NT2/D1 (cell line): ENCODE measurements around the gene NF1.
A peak's percentile ranks its signal among the peaks of the same experiment; 100 is the strongest.
"Not testable (repeated sequence)": the region's sequence is repeated elsewhere in the genome, so short reads cannot be mapped to it uniquely, and the experiment has no call there.

ENCODE experiments used
- DNase-seq: peaks from one replicate; pipeline ENCODE4 v3.0.0-alpha.2; 2011; ENCODE audit warnings: low read depth, low spot score
- H3K27me3 ChIP-seq: 2 replicates; pipeline ENCODE4 v1.6.0; 2011; ENCODE audit warnings: mild to moderate bottlenecking; ENCODE audit not compliant: insufficient read length, insufficient read depth
- H3K36me3 ChIP-seq: 2 replicates; pipeline ENCODE4 v1.6.1; 2011; ENCODE audit warnings: mild to moderate bottlenecking, low read length, mixed read lengths; ENCODE audit not compliant: insufficient read depth, insufficient read length
- H3K4me1 ChIP-seq: 2 replicates; pipeline ENCODE4 v1.5.1; 2011; ENCODE audit not compliant: insufficient read depth, insufficient read length
- H3K4me3 ChIP-seq: 2 replicates; pipeline ENCODE4 v1.5.1; 2011; ENCODE audit warnings: low read depth; ENCODE audit not compliant: insufficient read length
- H3K9ac ChIP-seq: 2 replicates; pipeline ENCODE4 v1.6.0; 2011; ENCODE audit warnings: low read depth; ENCODE audit not compliant: insufficient read length
- H3K9me3 ChIP-seq: 2 replicates; pipeline ENCODE4 v1.5.1; 2011; ENCODE audit warnings: mild to moderate bottlenecking, low read length; ENCODE audit not compliant: insufficient read depth
- SUZ12 ChIP-seq: IDR thresholded peaks from 2 replicates; pipeline ENCODE4 v1.6.1; 2011; ENCODE audit not compliant: insufficient read length, insufficient read depth; ENCODE audit errors: extremely low read depth
- YY1 ChIP-seq: IDR thresholded peaks from 2 replicates; pipeline ENCODE4 v1.6.1; 2011; ENCODE audit not compliant: insufficient read length, insufficient read depth
- ZNF274 ChIP-seq: IDR thresholded peaks from 2 replicates; pipeline ENCODE4 v1.6.1; 2011; ENCODE audit warnings: mild to moderate bottlenecking, low read depth, low read length

The NF1 gene, protein sequence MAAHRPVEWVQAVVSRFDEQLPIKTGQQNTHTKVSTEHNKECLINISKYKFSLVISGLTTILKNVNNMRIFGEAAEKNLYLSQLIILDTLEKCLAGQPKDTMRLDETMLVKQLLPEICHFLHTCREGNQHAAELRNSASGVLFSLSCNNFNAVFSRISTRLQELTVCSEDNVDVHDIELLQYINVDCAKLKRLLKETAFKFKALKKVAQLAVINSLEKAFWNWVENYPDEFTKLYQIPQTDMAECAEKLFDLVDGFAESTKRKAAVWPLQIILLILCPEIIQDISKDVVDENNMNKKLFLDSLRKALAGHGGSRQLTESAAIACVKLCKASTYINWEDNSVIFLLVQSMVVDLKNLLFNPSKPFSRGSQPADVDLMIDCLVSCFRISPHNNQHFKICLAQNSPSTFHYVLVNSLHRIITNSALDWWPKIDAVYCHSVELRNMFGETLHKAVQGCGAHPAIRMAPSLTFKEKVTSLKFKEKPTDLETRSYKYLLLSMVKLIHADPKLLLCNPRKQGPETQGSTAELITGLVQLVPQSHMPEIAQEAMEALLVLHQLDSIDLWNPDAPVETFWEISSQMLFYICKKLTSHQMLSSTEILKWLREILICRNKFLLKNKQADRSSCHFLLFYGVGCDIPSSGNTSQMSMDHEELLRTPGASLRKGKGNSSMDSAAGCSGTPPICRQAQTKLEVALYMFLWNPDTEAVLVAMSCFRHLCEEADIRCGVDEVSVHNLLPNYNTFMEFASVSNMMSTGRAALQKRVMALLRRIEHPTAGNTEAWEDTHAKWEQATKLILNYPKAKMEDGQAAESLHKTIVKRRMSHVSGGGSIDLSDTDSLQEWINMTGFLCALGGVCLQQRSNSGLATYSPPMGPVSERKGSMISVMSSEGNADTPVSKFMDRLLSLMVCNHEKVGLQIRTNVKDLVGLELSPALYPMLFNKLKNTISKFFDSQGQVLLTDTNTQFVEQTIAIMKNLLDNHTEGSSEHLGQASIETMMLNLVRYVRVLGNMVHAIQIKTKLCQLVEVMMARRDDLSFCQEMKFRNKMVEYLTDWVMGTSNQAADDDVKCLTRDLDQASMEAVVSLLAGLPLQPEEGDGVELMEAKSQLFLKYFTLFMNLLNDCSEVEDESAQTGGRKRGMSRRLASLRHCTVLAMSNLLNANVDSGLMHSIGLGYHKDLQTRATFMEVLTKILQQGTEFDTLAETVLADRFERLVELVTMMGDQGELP (N-terminal part only)

DNA sequence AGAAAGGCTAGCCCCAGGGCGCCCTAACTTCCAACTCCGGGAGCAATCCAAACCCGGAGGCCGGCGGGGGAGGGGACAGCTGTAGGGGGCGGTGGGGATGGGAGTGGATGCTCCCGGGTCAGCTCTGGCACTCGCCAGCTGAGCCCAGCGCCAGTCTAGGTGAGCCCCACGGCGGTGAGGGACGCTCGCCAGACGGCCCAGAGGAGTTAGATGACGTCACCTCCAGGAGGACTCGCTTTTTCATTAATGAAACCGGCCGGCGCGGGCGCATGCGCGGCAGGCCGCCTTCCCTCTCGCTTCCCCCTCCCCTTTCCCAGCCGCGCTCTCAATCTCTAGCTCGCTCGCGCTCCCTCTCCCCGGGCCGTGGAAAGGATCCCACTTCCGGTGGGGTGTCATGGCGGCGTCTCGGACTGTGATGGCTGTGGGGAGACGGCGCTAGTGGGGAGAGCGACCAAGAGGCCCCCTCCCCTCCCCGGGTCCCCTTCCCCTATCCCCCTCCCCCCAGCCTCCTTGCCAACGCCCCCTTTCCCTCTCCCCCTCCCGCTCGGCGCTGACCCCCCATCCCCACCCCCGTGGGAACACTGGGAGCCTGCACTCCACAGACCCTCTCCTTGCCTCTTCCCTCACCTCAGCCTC, at the start of gene NF1:
Gene NF1, plus strand, starts transcription at position 378 of the 636 bp plus-strand sequence. CDS start 333 bp downstream, outside the sequence.
- peak within 1 kb of the TSS; percentile 66 for H3K4me3 ChIP-seq
- H3K9me3 ChIP-seq = no peaks in the 10 kb centered on the region
- peak within 1 kb of the TSS; percentile 69 for H3K9ac ChIP-seq
- peak; percentile 81 for DNase-seq
- no peaks in the 10 kb centered on the region for H3K27me3 ChIP-seq
- TF ChIP-seq YY1 (peak; percentile 25), SUZ12 (no peak), ZNF274 (no peak)
- no peaks in the 10 kb centered on the region for H3K4me1 ChIP-seq
- H3K36me3 ChIP-seq = peaks cover 8% of the 10 kb centered on the region

DNA sequence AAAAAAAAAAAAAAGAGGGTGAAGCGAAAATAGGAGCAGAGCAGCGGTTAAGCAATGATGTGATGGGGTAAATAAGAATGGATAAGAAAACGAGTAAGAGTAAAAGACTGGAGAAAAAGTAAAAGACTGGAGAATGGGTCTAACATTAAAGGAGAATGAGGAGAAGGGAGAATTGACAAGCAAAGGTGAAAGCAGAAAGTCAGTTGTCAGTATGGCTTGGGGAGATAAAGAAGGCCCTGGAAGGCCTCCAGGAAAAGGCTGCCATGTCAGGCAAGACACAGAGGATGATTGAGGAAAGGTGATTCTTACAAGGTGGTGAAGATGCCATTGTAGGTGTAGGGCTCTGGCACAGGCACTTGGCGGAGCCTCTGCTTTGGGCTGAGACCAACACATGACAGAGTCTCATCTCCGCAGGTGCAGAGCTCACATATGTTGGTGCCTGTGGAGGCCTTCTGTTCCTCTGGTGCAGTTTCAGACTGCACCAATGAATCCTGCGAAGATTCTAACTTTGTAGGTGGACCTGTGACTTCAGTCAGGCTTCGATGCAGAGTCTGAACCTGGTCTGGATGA, 47.8 kb upstream of the NF1 start:
- not testable (repeated sequence) for H3K9ac ChIP-seq, H3K4me1 ChIP-seq, H3K4me3 ChIP-seq, H3K9me3 ChIP-seq, H3K27me3 ChIP-seq, DNase-seq, H3K36me3 ChIP-seq

DNA sequence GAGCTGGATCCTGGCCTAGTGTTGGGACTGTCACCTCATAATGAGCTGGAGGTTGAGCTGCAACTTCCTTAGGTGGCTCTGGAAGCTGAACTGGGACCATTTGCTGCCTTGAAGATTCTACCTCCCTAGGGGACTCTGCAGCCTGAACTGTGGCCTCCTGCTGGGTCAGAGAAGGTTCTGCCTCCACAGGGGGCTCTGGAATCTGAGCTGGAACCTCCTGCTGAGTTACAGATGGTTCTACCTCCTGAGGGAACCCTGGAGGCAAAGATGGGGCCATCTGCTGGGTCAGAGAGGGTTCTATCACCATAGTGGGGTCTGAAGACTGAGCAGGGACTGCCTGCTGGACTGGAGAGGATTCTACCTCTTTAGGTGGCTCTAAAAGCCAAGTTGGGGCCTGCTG, 46.6 kb upstream of the NF1 start:
- TF ChIP-seq YY1 (no peak), ZNF274 (no peak), SUZ12 (no peak)
- no peak overlapping the region for H3K4me3 ChIP-seq
- peaks cover 7% of the 10 kb centered on the region; the same call in 1 of the 2 replicates for H3K9me3 ChIP-seq
- H3K36me3 ChIP-seq = no peaks in the 10 kb centered on the region
- no peaks in the 10 kb centered on the region for H3K4me1 ChIP-seq
- H3K9ac ChIP-seq = no peak overlapping the region
- no peaks in the 10 kb centered on the region for H3K27me3 ChIP-seq
- no peak for DNase-seq

DNA sequence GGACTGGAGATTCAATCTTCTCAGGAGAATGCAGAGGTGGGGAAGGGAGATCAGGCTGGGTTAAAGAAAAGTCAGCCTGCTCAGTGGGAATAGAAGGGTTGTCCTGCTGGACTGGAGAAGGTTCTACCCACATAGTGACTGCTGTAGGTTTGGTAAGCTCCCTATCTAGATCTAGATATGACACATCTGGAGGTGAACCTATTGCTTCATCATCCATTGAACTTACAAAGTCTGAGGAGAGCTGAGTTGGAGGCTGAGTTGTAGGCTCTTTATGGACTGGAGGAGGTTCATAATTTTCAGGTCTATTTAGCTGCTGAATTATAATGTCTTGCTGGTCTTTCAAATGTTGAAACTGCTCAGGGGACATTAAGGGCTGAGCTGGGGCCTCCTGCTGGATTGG, 46.0 kb upstream of the NF1 start:
- Histone ChIP-seq H3K4me1 (no peaks in the 10 kb centered on the region), H3K27me3 (no peaks in the 10 kb centered on the region), H3K36me3 (no peaks in the 10 kb centered on the region), H3K4me3 (no peak overlapping the region), H3K9ac (no peak overlapping the region), H3K9me3 (peaks cover 7% of the 10 kb centered on the region; the same call in 1 of the 2 replicates)
- no peak for DNase-seq
- TF ChIP-seq ZNF274 = no peak
- TF ChIP-seq YY1 = no peak
- no peak for TF ChIP-seq SUZ12

DNA sequence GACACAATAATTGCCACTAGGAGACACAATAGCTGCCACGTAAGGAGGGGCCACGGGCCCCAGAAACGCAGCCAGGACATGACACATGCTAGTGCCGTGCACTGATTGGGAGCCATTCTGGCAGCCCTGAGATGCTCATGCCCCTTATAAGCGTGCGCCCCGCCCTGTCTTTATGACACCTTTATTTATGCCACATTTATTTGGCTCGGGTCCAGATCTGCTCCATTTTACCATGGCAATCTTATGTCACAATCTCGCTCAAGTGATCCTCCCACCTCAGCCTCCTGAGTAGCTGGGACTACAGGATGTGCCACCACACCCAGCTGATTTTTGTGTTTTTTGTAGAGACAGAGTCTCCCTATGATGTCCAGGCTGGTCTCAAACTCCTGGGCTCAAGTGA, 43.8 kb upstream of the NF1 start:
- Histone ChIP-seq H3K4me3 (no peak overlapping the region), H3K4me1 (no peaks in the 10 kb centered on the region), H3K36me3 (no peaks in the 10 kb centered on the region), H3K9me3 (peaks cover 7% of the 10 kb centered on the region; the same call in 1 of the 2 replicates), H3K27me3 (no peaks in the 10 kb centered on the region), H3K9ac (no peak overlapping the region)
- TF ChIP-seq YY1 = no peak
- TF ChIP-seq ZNF274 = no peak
- no peak for TF ChIP-seq SUZ12
- DNase-seq = no peak

DNA sequence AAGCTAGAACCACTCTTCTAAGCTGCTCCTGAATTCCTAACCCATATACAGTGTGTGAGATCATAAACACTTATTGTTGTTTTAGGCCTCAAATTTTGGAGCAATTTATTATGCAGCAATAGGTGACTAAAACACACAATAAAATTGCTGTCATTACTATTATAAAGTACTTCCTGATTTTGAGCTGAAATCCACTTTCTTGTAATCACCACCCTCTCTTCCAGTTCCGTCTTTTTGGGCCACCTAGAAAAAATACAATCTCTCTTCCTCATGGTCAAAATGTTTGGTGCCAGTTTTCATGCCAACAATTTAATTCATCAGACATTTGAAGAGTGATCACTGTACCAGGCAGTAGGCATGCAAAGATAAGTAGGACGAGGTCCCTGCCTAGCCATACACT, 43.3 kb upstream of the NF1 start:
- Histone ChIP-seq H3K9me3 (peaks cover 7% of the 10 kb centered on the region; the same call in 1 of the 2 replicates), H3K9ac (no peak overlapping the region), H3K27me3 (no peaks in the 10 kb centered on the region), H3K4me3 (no peak overlapping the region), H3K36me3 (no peaks in the 10 kb centered on the region), H3K4me1 (no peaks in the 10 kb centered on the region)
- DNase-seq = no peak
- TF ChIP-seq ZNF274 = no peak
- TF ChIP-seq SUZ12 = no peak
- no peak for TF ChIP-seq YY1
